NCI-H82 (cell line): Measurements from ENCODE around the gene PSG4.
"Not testable (repeated sequence)": the region's sequence is repeated elsewhere in the genome, so short reads cannot be mapped to it uniquely, and the experiment has no call there.

Source experiments
- DNase-seq: peaks from one replicate; lab custom pipeline; 2025; lab: John Stamatoyannopoulos, UW

PSG4 gene

GRCh38 chr19:43197666-43198397, 7.6 kb downstream of the PSG4 start:
- DNase-seq: not testable (repeated sequence)

GRCh38 chr19:43194397-43194796, 11.0 kb downstream of the PSG4 start:
- peak; percentile 27 for DNase-seq

DNA sequence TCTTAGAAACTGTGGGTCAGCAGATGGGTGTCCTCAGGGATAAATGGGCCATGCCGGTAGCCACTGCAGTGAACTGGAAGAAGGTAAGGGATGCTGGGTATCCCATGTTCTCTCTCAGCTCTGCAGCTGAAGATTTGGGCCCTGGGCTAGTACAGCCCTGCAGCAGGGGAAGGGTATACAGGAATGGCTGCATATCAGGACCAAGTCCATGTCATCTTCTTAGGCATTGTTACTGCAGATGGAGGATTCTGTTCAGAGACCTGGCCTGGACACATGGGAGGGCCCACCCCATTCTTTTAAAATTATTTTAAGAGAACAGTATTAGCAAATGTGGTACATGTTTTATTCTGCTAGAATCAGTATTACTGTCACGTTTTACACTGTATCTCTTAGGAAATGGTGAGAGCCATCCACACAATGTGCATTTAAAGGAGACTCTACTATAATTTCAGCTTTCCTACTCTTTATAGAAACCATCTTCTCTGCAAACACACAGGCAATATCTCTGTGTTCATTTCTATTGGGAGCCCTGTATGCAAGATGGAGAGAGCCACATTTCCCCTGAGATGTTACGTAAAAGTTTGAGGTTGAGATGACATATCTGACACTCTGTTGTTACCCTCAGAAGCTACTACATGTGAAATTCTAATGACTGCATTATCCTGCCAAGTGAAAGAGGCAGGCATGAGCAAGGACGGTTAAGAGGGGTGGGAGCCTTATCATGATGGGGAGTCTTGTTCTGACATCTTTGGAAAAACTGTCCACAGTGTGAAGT, 12.9 kb downstream of the PSG4 start:
- not testable (repeated sequence) for DNase-seq

- peak; percentile 8 for DNase-seq
These were observed 17.3 kb downstream of the PSG4 start for GRCh38 chr19:43188092-43188491.

DNA sequence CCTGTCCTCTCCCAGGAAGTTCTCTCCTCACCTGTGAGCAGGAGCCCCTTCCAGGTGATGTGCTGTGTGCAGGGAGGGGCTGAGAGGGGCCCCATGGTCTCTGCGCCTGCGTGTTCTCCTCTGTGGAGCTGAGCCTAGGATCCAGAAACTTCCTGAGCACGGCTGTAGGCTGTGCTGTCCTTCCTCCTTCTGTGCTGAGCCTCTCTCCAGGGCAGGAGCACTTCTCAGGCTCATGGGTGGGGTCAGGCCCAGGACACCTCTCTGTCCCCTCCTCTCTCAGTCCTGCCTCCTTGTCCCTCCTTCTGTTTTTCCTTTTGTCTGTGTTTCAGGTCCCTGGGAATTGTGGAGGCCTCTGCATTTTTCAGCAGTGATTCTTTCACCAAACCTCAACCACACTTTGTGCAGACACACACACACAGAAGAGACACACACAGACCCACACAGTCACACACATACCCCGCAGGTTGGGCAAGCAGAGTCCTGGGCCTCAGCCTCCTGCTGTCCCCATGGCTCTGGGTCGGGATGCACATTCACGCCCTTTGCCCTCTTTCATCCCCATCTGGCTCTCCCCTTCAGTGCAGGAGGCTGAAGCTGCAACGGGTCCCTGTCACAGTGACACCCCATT, 19.0 kb downstream of the PSG4 start, which contains the start of gene PSG5:
PSG5 (minus strand) TSS at position 226 of the 625 bp plus-strand sequence; CDS start at position 95, 131 bp downstream.
- DNase-seq: not testable (repeated sequence)

GRCh38 chr19:43181869-43182771, 23.3 kb downstream of the PSG4 start:
- DNase-seq: not testable (repeated sequence)

DNA sequence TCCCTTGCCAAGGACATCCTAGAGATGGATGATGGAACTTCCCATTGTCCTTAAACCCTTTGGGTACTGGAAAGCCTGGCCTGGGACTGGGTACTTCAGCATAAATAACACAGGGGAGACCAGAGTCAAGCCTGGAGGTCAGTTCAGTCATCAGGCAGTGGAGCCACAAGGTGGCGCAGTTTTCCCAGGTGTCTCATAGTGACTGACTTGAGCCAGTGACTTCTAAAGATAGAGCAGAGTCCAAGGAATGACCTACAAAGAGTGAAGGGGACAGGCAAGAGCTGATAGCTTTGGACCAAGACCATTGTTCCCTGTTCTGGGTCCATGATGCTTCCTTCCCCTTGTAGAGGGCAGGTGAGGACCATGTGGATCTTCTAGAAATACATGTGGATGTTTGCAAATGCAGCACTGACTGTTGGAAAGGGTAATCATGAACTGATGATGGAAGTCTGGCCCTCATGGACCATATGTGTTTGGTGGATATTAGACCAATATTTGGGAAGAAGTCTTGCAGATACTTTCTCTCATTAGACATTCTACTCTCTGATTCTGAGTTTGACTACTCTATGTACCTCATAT, 25.8 kb downstream of the PSG4 start:
- peak; percentile 5 for DNase-seq

- not testable (repeated sequence) for DNase-seq
These were observed 26.9 kb downstream of the PSG4 start for GRCh38 chr19:43178577-43178976.

- DNase-seq: not testable (repeated sequence)
These were observed 39.5 kb downstream of the PSG4 start for GRCh38 chr19:43165906-43166305.

- not testable (repeated sequence) for DNase-seq
These were observed 42.3 kb downstream of the PSG4 start for GRCh38 chr19:43163135-43163534.

DNA sequence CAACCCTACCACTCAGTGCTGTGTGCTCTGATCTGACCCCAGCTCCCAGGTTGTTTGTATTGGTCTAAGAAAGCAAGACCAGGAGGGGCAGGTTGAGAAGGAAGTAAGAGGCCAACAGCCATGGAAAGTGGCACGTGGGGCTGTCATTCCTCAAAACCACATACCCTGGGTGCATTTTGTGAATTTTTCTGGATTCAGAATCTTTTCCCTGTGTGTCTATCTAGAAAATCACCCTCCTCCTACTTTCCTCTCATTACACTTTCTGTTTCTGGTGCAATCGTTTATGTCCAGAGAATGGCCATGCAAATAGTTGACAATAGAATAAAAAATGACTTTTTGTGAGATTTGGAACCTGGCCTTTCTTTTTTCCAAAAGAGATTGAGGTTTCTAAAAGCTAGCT, 43.2 kb downstream of the PSG4 start:
- DNase-seq: not testable (repeated sequence)

DNA sequence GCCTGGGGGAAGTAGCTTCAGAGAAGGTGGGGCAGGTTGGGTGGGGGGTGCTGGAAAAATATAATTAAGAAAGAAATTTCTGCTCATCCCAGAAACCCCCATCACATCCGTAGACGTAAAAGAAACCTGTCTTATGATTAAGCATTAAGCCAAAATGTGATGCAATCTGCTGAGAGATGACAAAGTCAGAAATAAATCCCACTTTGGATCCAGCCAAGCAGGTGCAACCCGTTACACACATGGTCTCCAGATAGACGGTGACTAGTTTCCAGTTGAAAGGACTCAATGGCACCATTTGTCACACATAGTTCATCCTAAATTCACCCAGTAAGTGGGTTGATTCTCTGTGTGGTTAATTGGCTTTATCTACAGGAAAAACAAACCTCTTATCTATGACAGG, 53.2 kb downstream of the PSG4 start:
- no peak for DNase-seq

DNA sequence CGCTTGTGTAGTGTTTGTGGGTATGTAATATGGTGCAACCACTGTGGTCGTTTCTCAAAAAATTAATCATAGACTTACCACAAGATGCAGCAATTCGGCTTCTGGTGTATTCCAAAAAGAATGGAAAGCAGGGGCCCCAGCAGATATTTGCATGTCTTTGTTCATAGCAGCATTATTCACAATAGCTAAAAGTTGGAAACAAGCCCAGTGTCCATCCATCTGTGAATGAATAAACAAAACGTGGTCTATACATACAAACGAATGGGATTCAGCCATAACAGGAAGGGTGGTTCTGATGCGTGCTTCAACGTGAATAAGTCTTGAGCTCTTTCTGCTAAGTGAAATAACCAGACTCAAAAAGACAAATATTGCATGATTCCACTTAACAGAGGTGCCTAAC, 55.6 kb downstream of the PSG4 start:
- DNase-seq: not testable (repeated sequence)

DNA sequence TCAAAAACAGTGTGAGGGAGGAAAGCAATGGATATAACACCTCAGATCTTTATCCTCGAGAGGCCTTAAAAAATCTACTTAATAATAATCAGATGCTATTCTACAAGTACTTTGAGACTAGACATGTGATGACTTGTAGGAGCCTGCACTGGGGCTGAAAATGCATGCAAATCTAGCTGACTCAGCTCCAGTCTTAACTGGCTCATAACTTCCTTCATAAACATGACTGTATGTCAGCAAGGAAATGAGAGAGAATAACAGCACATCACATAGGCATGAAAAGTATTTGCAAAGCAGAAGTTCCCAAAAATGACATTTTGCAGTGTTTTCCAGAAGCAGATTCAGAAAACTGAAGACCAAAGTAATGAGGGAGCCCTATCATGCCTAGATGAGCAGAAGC, 57.2 kb downstream of the PSG4 start:
- no peak for DNase-seq
